ENCODE data around the gene CNGA1.

Gene CNGA1

DNA sequence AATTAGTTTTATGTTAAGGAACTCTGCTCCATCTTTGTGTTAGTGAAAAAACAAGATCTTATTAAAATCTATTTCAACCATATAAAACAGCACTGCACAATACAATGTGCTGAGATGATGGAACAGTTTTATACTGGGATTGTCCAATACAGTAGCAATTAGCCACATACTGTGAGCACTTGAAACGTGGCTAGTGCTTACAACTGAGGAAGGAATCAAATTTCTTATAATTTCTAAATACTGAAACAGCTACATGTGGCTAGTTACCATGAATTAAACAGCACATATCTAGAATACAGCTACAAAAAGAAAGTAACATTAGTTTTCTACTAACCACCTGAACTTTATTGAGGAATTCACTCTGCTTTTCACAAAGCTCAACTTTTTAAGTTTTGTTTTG lies 116.8 kb downstream of the CNGA1 start:
- no peak for DNase-seq (ENCODE audit: low read depth)

- DNase-seq (ENCODE audit: low read depth) = no peak
Observed at GRCh38 chr4:47891928-47892327, 124.6 kb downstream of the CNGA1 start.

Data from stimulated activated CD8-positive, alpha-beta memory T cell treated with anti-CD3 and anti-CD28 coated beads, Interleukin-15, amount 100 ng/mL, for 24 hours (primary cell).